OCI-LY7 (cell line): ENCODE results near the gene OCSTAMP.

Experiments
- EZH2phosphoT487 ChIP-seq: fragments of 200-600 bp; sonication (generic); IDR thresholded peaks from 2 replicates; pipeline ENCODE4 v1.6.1; 2018; ENCODE audit warnings: low read depth, borderline replicate concordance, mild to moderate bottlenecking, mixed run types, antibody characterized with exemption, low read length, moderate library complexity, mixed read lengths
- TF ChIP-seq, protein P1 (sequence below): fragments of 200-600 bp; sonication (generic); conservative IDR thresholded peaks from 2 replicates; pipeline ENCODE4 v1.5.1; 2014; ENCODE audit warnings: mild to moderate bottlenecking, antibody characterized with exemption, low read length, moderate library complexity, mixed read lengths

DNA sequence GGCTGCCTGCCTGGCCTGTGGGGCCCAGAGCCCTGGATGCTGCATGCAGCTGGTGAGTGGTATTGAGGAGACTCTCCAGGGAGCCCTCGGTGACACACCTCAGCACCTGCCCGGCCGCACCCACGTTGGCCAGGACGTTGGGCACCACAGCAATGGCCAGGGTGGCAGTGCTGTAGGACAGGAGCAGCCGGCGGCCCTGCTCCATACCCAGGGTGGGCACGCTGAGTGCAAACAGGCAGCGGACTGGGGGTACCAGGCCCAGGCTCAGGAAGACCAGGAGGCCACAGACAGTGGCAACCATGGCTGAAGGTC lies 4.7 kb downstream of the OCSTAMP start:
- TF ChIP-seq, protein P1, sequence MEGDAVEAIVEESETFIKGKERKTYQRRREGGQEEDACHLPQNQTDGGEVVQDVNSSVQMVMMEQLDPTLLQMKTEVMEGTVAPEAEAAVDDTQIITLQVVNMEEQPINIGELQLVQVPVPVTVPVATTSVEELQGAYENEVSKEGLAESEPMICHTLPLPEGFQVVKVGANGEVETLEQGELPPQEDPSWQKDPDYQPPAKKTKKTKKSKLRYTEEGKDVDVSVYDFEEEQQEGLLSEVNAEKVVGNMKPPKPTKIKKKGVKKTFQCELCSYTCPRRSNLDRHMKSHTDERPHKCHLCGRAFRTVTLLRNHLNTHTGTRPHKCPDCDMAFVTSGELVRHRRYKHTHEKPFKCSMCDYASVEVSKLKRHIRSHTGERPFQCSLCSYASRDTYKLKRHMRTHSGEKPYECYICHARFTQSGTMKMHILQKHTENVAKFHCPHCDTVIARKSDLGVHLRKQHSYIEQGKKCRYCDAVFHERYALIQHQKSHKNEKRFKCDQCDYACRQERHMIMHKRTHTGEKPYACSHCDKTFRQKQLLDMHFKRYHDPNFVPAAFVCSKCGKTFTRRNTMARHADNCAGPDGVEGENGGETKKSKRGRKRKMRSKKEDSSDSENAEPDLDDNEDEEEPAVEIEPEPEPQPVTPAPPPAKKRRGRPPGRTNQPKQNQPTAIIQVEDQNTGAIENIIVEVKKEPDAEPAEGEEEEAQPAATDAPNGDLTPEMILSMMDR, result no peak
- no peak for TF ChIP-seq EZH2phosphoT487
